Measurements from ENCODE around the gene NAT14.

Gene NAT14

GRCh38 chr19:55459950-55460657 is 24.9 kb upstream of the NAT14 start:
- no peak overlapping the region for H3K4me3 ChIP-seq (ENCODE audit: low read depth, low read length)
- TF ChIP-seq CTCF (IDR thresholded peaks at IDR 0.05; ENCODE audit: borderline replicate concordance, insufficient read depth, low read depth, low read length) = no peak

GRCh38 chr19:55460670-55461258 is 24.2 kb upstream of the NAT14 start:
- peak overlapping the region; percentile 87 for H3K4me3 ChIP-seq (ENCODE audit: low read depth, low read length)
- TF ChIP-seq CTCF (IDR thresholded peaks at IDR 0.05; ENCODE audit: borderline replicate concordance, insufficient read depth, low read depth, low read length) = no peak

GRCh38 chr19:55461259-55461973 is 23.6 kb upstream of the NAT14 start, which contains the start of gene ISOC2:
Gene ISOC2, minus strand, starts transcription at chr19:55461642. Its CDS starts 5,156 bp downstream, at chr19:55456486.
- peak within 1 kb of the TSS; percentile 87 for H3K4me3 ChIP-seq (ENCODE audit: low read depth, low read length)
- TF ChIP-seq CTCF (IDR thresholded peaks at IDR 0.05; ENCODE audit: borderline replicate concordance, insufficient read depth, low read depth, low read length) = no peak

- no peak for TF ChIP-seq CTCF (IDR thresholded peaks at IDR 0.05; ENCODE audit: borderline replicate concordance, insufficient read depth, low read depth, low read length)
- H3K4me3 ChIP-seq (ENCODE audit: low read depth, low read length) = peak overlapping the region; percentile 46
Observed at GRCh38 chr19:55461974-55462626, 22.9 kb upstream of the NAT14 start.

GRCh38 chr19:55462722-55463121 is 22.3 kb upstream of the NAT14 start:
- TF ChIP-seq CTCF (IDR thresholded peaks at IDR 0.05; ENCODE audit: borderline replicate concordance, insufficient read depth, low read depth, low read length) = no peak
- H3K4me3 ChIP-seq (ENCODE audit: low read depth, low read length) = no peak overlapping the region

GRCh38 chr19:55463583-55464031 is 21.4 kb upstream of the NAT14 start:
- no peak for TF ChIP-seq CTCF (IDR thresholded peaks at IDR 0.05; ENCODE audit: borderline replicate concordance, insufficient read depth, low read depth, low read length)
- no peak overlapping the region for H3K4me3 ChIP-seq (ENCODE audit: low read depth, low read length)

Measured in GM12875 (cell line).